Smooth muscle cell of the brain vasculature (primary cell): Measurements from ENCODE around the gene PAMR1.

Experiments
- DNase-seq: peaks from one replicate; pipeline ENCODE4 v3.0.0-alpha.2; 2012; ENCODE audit warnings: low read depth, low spot score

The PAMR1 gene

DNA sequence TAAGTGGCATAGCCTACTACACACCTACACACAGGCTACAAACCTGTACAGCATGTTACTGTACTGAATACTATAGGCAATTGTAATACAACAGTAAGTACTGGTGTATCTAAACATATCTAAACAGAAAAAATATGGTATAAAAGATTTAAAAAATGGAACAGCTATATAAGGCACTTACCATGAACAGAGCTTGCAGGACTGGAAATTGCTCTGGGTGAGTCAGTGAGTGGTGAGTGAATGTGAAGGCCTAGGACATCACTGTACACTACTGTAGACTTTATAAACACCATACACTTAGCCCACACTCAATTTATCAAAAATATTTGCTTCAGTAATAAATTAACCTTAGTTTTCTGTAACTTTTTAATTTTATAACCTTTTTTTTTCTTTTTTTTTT lies 24.7 kb downstream of the PAMR1 start:
- no peak for DNase-seq

DNA sequence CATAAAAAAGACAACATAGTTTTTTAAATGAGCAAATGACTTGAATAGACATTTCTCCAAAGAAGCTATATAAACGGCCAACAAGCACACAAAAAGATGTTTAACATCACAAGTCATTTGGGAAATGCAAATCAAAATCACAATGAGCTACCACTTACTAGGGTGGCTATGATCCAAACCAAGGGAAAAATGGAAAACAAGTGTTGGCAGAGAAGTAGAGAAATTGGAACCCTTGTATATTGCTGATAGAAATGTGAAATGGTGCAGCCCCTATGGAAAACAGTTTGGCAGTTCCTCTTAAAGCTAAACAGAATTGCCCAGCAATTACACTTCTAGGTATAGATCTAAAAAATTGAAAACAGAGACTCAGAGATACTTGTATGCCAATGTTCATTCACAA lies 29.0 kb downstream of the PAMR1 start:
- DNase-seq, result no peak

- DNase-seq, result no peak
These were observed 30.4 kb downstream of the PAMR1 start for GRCh38 chr11:35494957-35495490.

GRCh38 chr11:35491231-35491871 lies 34.1 kb downstream of the PAMR1 start:
- DNase-seq, result no peak

DNA sequence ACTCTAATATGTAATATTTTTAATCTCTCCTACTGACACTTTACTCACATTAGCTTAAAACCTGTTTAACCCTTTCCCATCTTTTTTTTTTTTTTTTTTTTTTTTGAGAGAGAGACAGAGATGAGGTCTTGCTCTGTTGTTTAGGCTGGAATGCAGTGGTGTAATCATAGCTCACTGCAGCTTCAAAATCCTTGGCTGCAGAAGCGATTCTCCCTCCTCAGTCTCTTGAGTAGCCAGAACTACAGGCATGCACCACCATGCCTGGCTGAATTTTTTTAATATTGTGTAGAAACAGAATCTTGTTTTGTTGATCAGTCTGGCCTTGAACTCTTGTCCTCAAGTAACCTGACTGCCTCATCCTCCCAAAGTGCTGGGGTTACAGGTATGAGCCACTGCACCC lies 37.3 kb downstream of the PAMR1 start:
- DNase-seq, result no peak

- no peak for DNase-seq
These were observed 37.8 kb downstream of the PAMR1 start for GRCh38 chr11:35487532-35488078.

DNA sequence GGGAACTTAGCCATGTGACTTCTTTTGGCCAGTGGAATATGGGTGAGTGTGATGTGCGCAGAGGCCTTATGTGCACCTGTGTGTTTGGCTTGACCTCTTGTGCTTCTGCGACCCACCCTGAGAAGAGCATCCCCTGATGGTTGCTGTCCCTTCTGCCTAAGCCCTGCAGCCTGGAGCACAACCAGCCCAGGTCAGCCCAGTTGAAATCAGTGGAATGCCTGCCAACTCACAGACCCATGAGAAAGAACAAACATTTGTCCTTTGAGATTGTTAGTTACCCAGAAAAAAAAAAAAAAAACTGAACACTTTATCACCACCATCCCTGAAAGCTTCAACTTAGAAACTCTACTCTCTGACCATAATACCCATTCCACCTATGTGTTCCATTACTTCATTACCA lies 38.5 kb downstream of the PAMR1 start:
- DNase-seq, result no peak

- no peak for DNase-seq
These were observed 39.0 kb downstream of the PAMR1 start for GRCh38 chr11:35486446-35486845.

DNA sequence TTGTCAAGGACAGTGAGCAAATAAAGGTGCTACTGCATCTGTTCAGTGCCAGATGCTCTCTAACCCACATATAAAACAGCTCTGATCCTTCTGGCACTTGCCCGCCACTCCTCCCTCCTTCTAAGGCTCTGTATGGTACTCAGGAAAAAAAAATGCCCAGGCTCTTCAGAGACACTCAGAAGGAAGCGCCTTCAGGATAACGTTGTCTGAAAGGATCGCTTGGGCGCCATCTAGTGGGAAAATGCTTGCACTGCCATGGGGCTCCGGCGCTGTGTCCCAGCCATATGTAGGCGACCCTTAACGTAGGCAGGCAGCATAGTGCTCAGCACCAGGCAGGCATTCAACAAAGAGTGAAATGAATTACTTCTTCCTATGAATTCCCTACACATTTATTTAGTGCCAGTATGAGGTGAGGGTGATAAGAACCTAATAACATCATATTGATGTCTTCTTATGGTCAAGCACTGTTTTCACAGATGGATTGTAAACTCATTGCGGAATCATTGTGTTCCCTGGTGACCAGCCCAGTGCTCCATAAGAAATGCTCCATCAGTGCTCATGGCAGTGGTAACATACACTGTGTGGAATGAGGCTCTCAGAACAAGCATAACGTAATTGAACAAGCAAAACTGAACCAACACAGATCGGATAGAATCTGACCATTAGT lies 39.6 kb downstream of the PAMR1 start:
- DNase-seq, result peak; percentile 56

DNA sequence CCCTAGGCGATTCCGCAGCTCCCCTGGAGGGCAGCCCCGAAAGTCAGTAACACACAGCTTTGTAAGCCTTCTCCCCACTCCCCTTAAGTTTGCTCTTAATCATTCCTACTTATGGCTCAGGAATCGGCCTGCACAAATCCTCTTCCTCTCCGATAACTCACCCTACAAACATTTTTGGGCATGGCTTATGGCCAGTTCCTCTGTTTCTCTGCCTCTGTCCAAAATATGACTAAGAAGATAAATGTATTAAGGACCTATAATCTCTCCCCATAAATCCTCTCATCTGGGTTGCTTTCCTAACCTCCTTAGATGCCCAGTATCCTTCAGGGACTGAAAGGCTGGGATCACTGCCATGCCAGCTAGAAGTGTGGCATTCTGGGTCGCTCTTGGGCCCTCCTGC lies 41.0 kb downstream of the PAMR1 start:
- no peak for DNase-seq

DNA sequence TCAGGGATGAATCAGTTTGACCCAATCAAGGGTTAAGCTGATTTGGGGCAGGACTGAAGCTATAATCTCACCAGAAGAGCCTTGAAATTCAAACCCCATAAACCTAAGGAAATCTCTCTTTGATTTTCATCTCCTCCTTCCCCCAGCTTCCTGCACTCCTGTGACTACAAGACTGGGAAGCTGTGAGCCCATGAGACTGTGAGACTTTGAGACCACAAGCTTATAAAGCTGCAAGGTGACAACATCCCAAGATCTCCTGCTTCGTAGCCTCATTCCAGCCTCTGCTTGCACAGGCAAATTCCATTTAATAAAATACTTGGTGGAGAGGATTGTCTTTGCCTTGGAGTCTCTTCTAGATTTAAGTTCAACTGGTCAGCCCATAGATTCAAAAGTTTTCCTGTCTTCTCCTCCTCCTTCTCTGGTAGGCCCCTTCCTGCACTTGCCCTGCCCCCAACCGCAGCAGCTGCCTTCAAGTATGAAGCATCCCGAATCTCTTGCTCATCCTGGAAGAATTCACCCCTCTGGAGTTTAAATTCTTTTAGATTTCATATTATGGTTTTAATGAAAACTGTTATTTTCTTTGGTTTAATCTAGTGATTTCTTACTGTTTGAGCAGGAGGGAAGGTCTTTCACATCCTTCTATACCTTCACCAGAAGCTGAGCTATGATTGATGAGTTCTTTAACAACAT lies 42.1 kb downstream of the PAMR1 start:
- no peak for DNase-seq

DNA sequence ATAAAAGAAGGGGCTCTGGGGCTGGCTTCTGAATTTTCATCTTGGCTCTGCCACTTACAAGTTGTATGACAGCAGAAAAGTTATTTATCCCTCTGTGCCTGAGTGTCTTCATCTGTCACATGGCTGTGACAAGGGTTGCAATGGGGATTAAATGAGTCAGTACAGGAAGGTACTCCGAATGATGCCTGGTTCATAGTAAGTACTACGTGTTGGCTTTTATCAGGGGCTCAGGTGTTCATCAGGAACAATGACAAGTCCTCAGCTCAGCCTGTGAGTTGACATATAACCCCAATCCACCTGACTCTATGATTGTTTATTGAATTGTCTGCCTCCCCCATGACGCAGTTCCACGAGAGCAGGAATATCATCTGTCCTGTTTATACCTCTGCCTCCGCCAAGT lies 45.7 kb downstream of the PAMR1 start:
- no peak for DNase-seq

GRCh38 chr11:35478471-35479091 lies 46.8 kb downstream of the PAMR1 start:
- DNase-seq, result no peak

- DNase-seq, result no peak
These were observed 47.5 kb downstream of the PAMR1 start for GRCh38 chr11:35477901-35478300.

DNA sequence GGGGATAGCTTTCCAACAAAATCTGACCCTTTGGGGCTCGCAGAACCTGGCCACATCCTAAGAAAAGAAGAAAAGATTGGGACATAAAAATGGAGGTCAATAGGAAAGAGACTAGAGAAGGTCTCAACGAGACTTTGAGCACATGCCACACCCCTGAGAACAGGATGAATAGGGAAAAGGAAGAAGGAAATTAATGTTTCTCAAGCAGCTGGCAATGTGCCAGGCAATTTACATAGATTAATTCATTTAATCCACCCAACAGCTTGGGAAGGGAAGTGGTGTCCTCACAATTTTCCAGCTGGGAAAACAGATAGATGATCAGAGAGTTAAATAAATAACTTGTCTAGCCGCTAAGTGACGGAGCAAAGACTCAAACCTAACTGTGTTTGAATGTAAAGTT lies 50.7 kb downstream of the PAMR1 start:
- no peak for DNase-seq

- no peak for DNase-seq
These were observed 51.5 kb downstream of the PAMR1 start for GRCh38 chr11:35473795-35474374.

DNA sequence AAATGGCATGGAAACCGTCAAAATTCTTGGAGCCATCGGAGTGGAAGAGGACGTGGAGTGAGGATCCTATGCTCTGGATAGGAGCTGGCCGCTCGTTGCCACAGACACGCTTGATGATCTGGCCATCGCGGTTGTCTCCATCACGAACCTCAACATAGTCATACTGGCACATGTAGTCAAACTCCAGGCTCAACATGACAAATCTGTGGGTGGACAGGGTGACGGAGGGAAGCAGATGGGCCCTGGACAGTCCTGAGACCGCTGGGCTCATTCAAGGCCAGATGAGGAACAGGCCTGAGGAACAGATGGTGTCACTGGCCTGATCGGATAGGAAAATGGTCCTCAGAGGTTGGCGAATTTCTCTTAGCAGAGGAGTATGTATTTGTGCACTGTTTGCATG lies 54.8 kb downstream of the PAMR1 start:
- DNase-seq, result no peak

DNA sequence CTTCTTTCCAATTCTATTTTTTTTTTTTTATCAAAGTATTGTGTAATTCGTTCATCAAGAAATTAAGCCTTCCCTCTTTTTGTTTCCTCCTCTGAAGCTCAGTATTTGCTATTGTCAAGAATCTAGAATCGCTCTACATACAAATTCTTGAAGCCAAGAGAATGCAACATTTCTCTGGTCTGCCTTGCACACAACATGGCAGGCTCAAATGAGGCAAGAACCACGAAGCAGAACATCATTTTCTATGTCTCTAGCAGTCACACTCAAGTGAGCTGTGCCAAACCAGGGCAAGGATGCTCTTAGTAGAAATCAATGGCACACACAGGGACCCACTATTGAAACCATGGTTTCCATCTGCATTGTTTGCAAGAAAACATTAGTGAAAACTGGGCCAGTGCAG lies 59.4 kb downstream of the PAMR1 start:
- no peak for DNase-seq

GRCh38 chr11:35464308-35464707 lies 61.1 kb downstream of the PAMR1 start:
- DNase-seq, result no peak

DNA sequence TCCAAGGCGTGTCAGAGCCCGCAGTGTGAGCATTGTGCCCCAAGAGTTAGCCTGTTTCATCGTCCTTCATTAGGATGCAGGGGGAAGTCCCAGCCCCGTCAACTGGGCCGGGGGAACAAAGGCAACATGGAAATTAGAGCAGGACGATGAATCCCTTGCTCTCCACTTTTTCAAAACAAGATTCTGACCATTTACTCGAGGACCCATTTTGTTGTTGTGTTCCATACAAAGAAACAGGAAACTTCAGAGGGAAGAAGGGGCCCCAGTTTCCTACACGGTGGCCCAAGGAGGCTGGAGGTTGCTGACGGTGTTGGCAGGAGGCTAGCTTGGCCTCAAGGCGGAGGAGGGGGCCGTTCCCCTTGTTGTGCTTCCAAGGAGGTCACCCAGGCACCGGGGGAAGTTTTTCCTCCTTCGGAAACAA lies 62.1 kb downstream of the PAMR1 start:
- DNase-seq, result no peak

GRCh38 chr11:35461917-35462538 lies 63.4 kb downstream of the PAMR1 start:
- no peak for DNase-seq
